Subcutaneous adipose tissue (tissue), 4 donors: ENCODE measurements around the gene ATP9B. TPM values are rescaled to one million over a fixed set of nuclear protein-coding genes. Genes with fewer than 3 reads are reported as not detected.

Source experiments
- CTCF ChIP-seq: fragments of 450-650 bp; IDR thresholded peaks from one replicate; pipeline ENCODE4 v1.5.1; 2016; ENCODE audit warnings: low read depth, mild to moderate bottlenecking, control low read depth, antibody characterized with exemption, moderate library complexity
- total RNA-seq, 4 donors: library from RNA; depleted of rRNA; stranded (reverse); fragments of >200 nt; gene quantifications; one replicate each; pipeline ENCODE4 v1.1.0, GENCODE V29; 2016

Gene ATP9B
- total RNA-seq, 4 donors from 2014 or later, result 38.8 to 58.5 (median 45.3) TPM

GRCh38 chr18:79326413-79327198 is 257.4 kb downstream of the ATP9B start:
- TF ChIP-seq CTCF, result no peak

- TF ChIP-seq CTCF, result no peak
Measured at GRCh38 chr18:79327199-79327721, 258.1 kb downstream of the ATP9B start.

GRCh38 chr18:79328887-79329286 is 259.7 kb downstream of the ATP9B start:
- TF ChIP-seq CTCF, result no peak

GRCh38 chr18:79329786-79330185 is 260.6 kb downstream of the ATP9B start:
- no peak for TF ChIP-seq CTCF

GRCh38 chr18:79332646-79333045 is 263.5 kb downstream of the ATP9B start:
- TF ChIP-seq CTCF, result no peak

- no peak for TF ChIP-seq CTCF
Measured at GRCh38 chr18:79333046-79333445, 263.9 kb downstream of the ATP9B start.

GRCh38 chr18:79334496-79335233 is 265.5 kb downstream of the ATP9B start:
- no peak for TF ChIP-seq CTCF
